ENCODE results near the gene LENG9.

GRCh38 chr19:54460230-54461005, 3.2 kb downstream of the LENG9 start:
- TF ChIP-seq, protein P1, sequence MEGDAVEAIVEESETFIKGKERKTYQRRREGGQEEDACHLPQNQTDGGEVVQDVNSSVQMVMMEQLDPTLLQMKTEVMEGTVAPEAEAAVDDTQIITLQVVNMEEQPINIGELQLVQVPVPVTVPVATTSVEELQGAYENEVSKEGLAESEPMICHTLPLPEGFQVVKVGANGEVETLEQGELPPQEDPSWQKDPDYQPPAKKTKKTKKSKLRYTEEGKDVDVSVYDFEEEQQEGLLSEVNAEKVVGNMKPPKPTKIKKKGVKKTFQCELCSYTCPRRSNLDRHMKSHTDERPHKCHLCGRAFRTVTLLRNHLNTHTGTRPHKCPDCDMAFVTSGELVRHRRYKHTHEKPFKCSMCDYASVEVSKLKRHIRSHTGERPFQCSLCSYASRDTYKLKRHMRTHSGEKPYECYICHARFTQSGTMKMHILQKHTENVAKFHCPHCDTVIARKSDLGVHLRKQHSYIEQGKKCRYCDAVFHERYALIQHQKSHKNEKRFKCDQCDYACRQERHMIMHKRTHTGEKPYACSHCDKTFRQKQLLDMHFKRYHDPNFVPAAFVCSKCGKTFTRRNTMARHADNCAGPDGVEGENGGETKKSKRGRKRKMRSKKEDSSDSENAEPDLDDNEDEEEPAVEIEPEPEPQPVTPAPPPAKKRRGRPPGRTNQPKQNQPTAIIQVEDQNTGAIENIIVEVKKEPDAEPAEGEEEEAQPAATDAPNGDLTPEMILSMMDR (IDR thresholded peaks at IDR 0.05; ENCODE audit: low read length): no peak
- TF ChIP-seq EZH2 (IDR thresholded peaks at IDR 0.05; ENCODE audit: borderline replicate concordance, low read length): no peak

Measured in OCI-LY1 (cell line).